Fibroblast of lung (primary cell): Measurements from ENCODE around the gene SERPINI1. TPM values are rescaled to one million over a fixed set of nuclear protein-coding genes. Genes with fewer than 3 reads are reported as not detected.

Experiments used
- DNase-seq, 2 donors: peaks; one replicate each; pipeline versions ENCODE4 v3.0.0 to v3.0.0-alpha.2; 2010; ENCODE audit warnings: low read depth in 2 of 2
- H2AFZ ChIP-seq: 2 replicates; pipeline ENCODE4 v1.5.1; 2012; ENCODE audit warnings: low read length, control low read depth, inconsistent platforms
- H3K27ac ChIP-seq: 2 replicates; pipeline ENCODE4 v1.5.1; 2011; ENCODE audit warnings: low read length, control low read depth; ENCODE audit not compliant: insufficient read depth
- H3K27me3 ChIP-seq: 2 replicates; pipeline ENCODE4 v1.5.1; 2011; ENCODE audit warnings: mild to moderate bottlenecking, low read length; ENCODE audit not compliant: control insufficient read depth, insufficient read depth
- H3K36me3 ChIP-seq: 2 replicates; pipeline ENCODE4 v1.5.1; 2011; ENCODE audit warnings: low read length; ENCODE audit not compliant: control insufficient read depth, insufficient read depth
- H3K4me1 ChIP-seq: 2 replicates; pipeline ENCODE4 v1.5.1; 2011; ENCODE audit warnings: low read length; ENCODE audit not compliant: control insufficient read depth, insufficient read depth; ENCODE audit errors: extremely low read depth
- H3K4me2 ChIP-seq: 2 replicates; pipeline ENCODE4 v1.5.1; 2011; ENCODE audit warnings: low read length, control low read depth; ENCODE audit not compliant: insufficient read depth; ENCODE audit errors: extremely low read depth
- H3K4me3 ChIP-seq, 4 experiments: fragments of 200-600 bp in 1 of 4; sonication (generic) in 1 of 4; replicated peaks in 1 of 4; 2 replicates each; pipeline ENCODE4 v1.5.1; 2011 to 2016; ENCODE audit warnings: low read length in 4 of 4, low read depth in 3 of 4, mild to moderate bottlenecking in 3 of 4, control low read depth in 2 of 4, inconsistent platforms in 1 of 4, mixed read lengths in 1 of 4; ENCODE audit not compliant: insufficient read depth in 1 of 4; ENCODE audit errors: control extremely low read depth in 1 of 4
- H3K79me2 ChIP-seq: 2 replicates; pipeline ENCODE4 v1.5.1; 2012; ENCODE audit warnings: mild to moderate bottlenecking, low read length, inconsistent platforms; ENCODE audit not compliant: control insufficient read depth, insufficient read depth
- H3K9ac ChIP-seq: 2 replicates; pipeline ENCODE4 v1.5.1; 2011; ENCODE audit warnings: mild to moderate bottlenecking, low read length, control low read depth; ENCODE audit not compliant: insufficient read depth
- H3K9me3 ChIP-seq: 2 replicates; pipeline ENCODE4 v1.5.1; 2012; ENCODE audit warnings: low read depth, low read length; ENCODE audit not compliant: control insufficient read depth, insufficient read depth
- H4K20me1 ChIP-seq: 2 replicates; pipeline ENCODE4 v1.5.1; 2011; ENCODE audit warnings: low read length; ENCODE audit not compliant: control insufficient read depth, insufficient read depth; ENCODE audit errors: extremely low read depth
- EZH2 ChIP-seq: IDR thresholded peaks from 2 replicates; pipeline ENCODE4 v1.5.1; 2012; ENCODE audit warnings: low read length, control low read depth, mild to moderate bottlenecking; ENCODE audit errors: missing control alignments
- polyA plus RNA-seq, 2 donors: library from polyadenylated mRNA; depleted of rRNA in 1 of 2; stranded (reverse) in 1 of 2; unstranded in 1 of 2; fragments of >200 nt; gene quantifications; 2 replicates each; pipeline ENCODE4 v1.2.1, GENCODE V29; 2011 to 2012; ENCODE audit warnings: missing spikeins in 1 of 2
- total RNA-seq: library from RNA; depleted of rRNA; stranded (reverse); fragments of >200 nt; gene quantifications from 2 replicates; pipeline ENCODE4 v1.2.1, GENCODE V29; 2014
- TF ChIP-seq, protein P1 (sequence below), 2 donors: IDR thresholded peaks in 1 of 2; conservative IDR thresholded peaks in 1 of 2; 1 replicate in 1 of 2; 2 replicates in 1 of 2; pipeline ENCODE4 v1.5.1; 2011 to 2012; ENCODE audit warnings: low read length in 2 of 2, control low read depth in 1 of 2, inconsistent platforms in 1 of 2, low read depth in 1 of 2, mild to moderate bottlenecking in 1 of 2

SERPINI1 gene
- total and polyA plus RNA-seq, 2 donors (not counting 1 experiment from before 2014, with no cell fraction given): 3.0 to 5.8 TPM

DNA sequence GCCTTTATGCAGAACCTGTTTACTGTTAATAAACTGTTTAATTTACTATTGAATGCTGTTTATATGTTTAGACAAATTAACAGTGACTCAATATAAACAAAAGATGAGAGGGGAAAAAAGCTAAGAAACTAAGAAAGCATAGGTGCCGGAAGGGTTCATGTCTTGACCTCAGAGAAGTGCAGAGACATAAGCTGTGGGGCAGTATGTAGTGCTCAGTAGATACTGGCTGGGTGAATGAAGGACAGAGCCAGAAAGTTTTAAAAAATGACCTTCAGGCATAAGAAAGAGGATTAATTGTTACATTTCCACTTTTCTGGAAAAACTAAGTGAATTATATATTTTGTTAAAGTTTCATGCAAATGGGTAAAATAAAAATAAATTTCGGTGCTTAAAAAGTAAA, 14.2 kb downstream of the SERPINI1 start:
- no peaks in the 10 kb centered on the region for H3K79me2 ChIP-seq
- H3K4me3 ChIP-seq: no peak overlapping the region
- H3K4me1 ChIP-seq: no peaks in the 10 kb centered on the region
- no peak for TF ChIP-seq EZH2
- TF ChIP-seq, protein P1, sequence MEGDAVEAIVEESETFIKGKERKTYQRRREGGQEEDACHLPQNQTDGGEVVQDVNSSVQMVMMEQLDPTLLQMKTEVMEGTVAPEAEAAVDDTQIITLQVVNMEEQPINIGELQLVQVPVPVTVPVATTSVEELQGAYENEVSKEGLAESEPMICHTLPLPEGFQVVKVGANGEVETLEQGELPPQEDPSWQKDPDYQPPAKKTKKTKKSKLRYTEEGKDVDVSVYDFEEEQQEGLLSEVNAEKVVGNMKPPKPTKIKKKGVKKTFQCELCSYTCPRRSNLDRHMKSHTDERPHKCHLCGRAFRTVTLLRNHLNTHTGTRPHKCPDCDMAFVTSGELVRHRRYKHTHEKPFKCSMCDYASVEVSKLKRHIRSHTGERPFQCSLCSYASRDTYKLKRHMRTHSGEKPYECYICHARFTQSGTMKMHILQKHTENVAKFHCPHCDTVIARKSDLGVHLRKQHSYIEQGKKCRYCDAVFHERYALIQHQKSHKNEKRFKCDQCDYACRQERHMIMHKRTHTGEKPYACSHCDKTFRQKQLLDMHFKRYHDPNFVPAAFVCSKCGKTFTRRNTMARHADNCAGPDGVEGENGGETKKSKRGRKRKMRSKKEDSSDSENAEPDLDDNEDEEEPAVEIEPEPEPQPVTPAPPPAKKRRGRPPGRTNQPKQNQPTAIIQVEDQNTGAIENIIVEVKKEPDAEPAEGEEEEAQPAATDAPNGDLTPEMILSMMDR (conservative IDR thresholded peaks at IDR 0.05 in 1 of 2, IDR thresholded peaks at IDR 0.05 in 1 of 2; ENCODE audit: low read depth in 1 of 2, low read length in 2 of 2): no peak
- H3K4me2 ChIP-seq: no peak overlapping the region
- H3K27ac ChIP-seq: no peak overlapping the region
- no peaks in the 10 kb centered on the region for H3K36me3 ChIP-seq
- no peak overlapping the region for H2AFZ ChIP-seq
- H3K9me3 ChIP-seq: no peaks in the 10 kb centered on the region
- H3K9ac ChIP-seq: no peak overlapping the region
- H3K27me3 ChIP-seq: no peaks in the 10 kb centered on the region
- DNase-seq: no peak
- no peaks in the 10 kb centered on the region for H4K20me1 ChIP-seq

DNA sequence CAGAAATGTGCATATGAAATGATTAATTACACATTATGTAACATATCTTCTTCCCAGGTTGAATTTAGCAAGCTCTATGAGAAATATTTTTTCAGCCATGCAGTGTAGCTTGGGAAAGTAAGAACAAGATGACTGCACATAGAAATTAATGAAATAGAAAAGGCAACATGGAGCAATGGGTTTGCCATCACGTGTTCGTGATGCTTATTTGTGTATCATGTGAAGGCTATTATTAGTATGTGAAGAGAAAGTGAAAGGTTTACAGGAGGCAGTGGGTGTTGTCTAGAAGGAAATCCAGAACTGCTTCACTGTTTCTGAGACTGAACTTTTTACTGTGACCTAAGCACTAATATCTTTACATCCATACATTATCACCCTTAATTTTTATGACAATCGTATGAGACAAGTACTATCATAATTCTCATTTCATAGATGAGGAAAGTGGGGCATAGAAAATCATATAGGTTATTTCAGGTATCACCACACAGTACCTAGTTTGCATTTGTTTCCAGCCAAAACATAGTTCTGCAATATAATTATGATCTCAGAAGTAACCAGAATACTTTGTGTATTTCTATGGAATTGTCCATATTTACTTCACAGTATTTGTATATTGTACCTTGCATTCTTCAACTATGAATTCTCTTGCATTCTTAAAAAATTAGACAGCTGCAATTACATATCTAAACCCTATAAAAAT, 14.9 kb downstream of the SERPINI1 start:
- TF ChIP-seq, protein P1 (conservative IDR thresholded peaks at IDR 0.05 in 1 of 2, IDR thresholded peaks at IDR 0.05 in 1 of 2; ENCODE audit: low read depth in 1 of 2, low read length in 2 of 2): no peak
- no peak for TF ChIP-seq EZH2
- DNase-seq: no peak
- no peaks in the 10 kb centered on the region for H3K27me3 ChIP-seq
- H3K4me2 ChIP-seq: no peak overlapping the region
- no peaks in the 10 kb centered on the region for H3K79me2 ChIP-seq
- H4K20me1 ChIP-seq: no peaks in the 10 kb centered on the region
- H2AFZ ChIP-seq: no peak overlapping the region
- H3K4me3 ChIP-seq: no peak overlapping the region
- H3K27ac ChIP-seq: no peak overlapping the region
- no peaks in the 10 kb centered on the region for H3K36me3 ChIP-seq
- H3K9ac ChIP-seq: no peak overlapping the region
- H3K9me3 ChIP-seq: no peaks in the 10 kb centered on the region
- no peaks in the 10 kb centered on the region for H3K4me1 ChIP-seq

DNA sequence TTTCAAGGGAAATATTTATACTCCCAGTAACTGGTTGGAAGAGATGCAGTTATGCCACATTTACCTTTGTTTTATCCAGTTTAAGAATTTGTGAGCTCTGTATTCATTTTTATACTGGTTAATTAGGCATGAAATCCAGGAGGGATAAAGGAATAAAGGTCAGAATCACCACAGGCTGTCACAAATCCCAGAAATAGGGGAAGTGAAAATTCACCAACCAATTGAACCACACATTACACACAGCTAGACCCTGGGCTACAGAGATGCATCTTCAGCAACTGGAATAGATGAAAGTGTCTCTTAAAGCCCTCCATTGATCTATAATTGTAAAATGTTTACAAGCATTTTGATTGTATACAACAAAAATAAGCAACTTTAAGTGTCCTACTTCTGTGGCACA, 18.5 kb downstream of the SERPINI1 start:
- Histone ChIP-seq H3K4me2 (no peak overlapping the region), H3K79me2 (no peaks in the 10 kb centered on the region), H3K36me3 (no peaks in the 10 kb centered on the region), H3K27me3 (no peaks in the 10 kb centered on the region), H3K4me3 (no peak overlapping the region), H3K9me3 (no peaks in the 10 kb centered on the region), H4K20me1 (no peaks in the 10 kb centered on the region), H3K27ac (no peak overlapping the region), H3K4me1 (no peaks in the 10 kb centered on the region), H3K9ac (no peak overlapping the region), H2AFZ (no peak overlapping the region)
- DNase-seq: no peak
- TF ChIP-seq, protein P1 (conservative IDR thresholded peaks at IDR 0.05 in 1 of 2, IDR thresholded peaks at IDR 0.05 in 1 of 2; ENCODE audit: low read depth in 1 of 2, low read length in 2 of 2): no peak
- no peak for TF ChIP-seq EZH2
